ENCODE results near the gene AOC3. TPM values are rescaled to one million over a fixed set of nuclear protein-coding genes. Genes with fewer than 3 reads are reported as not detected.
"Not testable (repeated sequence)": the region's sequence is repeated elsewhere in the genome, so short reads cannot be mapped to it uniquely, and the experiment has no call there.

The AOC3 gene
- total RNA-seq, 4 donors from 2014 or later, result 3.3 to 24.0 (median 6.6) TPM

- Histone ChIP-seq H3K4me3 (no peak overlapping the region), H3K27ac (peak overlapping the region in 3 of 4 donors; percentile 64 to 77 (median 64)), H3K4me1 (peaks cover 5 to 58% (median 22%) of the 10 kb centered on the region in 3 donors), H3K36me3 (peaks cover 6 to 42% (median 15%) of the 10 kb centered on the region in 3 donors), H3K9me3 (no peaks in the 10 kb centered on the region), H3K27me3 (no peaks in the 10 kb centered on the region)
- 60 to 72% methylated on average over 8 to 9 of the region's 9 CpGs for WGBS, 2 donors
- no peak for TF ChIP-seq CTCF (IDR thresholded peaks at IDR 0.05)
- no peak for TF ChIP-seq POLR2A (IDR thresholded peaks at IDR 0.05)
- DNase-seq, result no peak
- intact Hi-C loops (cut with DNase I), result loop anchor here (10.0 kb wide), 1 partner anchor 88 kb away; no protein-coding TSS in a partner anchor
Measured at GRCh38 chr17:42846594-42847280, 4.3 kb upstream of the AOC3 start.

GRCh38 chr17:42848093-42848492 is 2.9 kb upstream of the AOC3 start:
- H3K4me1 ChIP-seq, result peaks cover 5 to 58% (median 22%) of the 10 kb centered on the region in 3 donors
- intact Hi-C loops (cut with DNase I), result loop anchor here (10.0 kb wide), 1 partner anchor 87 kb away; no protein-coding TSS in a partner anchor
- 58 to 79% methylated on average over 3 of the region's 3 CpGs for WGBS, 2 donors

GRCh38 chr17:42849031-42849430 is 2.0 kb upstream of the AOC3 start:
- Histone ChIP-seq H3K4me1 (peaks cover 5 to 56% (median 22%) of the 10 kb centered on the region in 3 donors), H3K27ac (no peak overlapping the region), H3K9me3 (no peaks in the 10 kb centered on the region), H3K27me3 (no peaks in the 10 kb centered on the region), H3K4me3 (no peak overlapping the region), H3K36me3 (peaks cover 3 to 20% (median 6%) of the 10 kb centered on the region in 3 donors)
- DNase-seq, result no peak
- WGBS, 2 donors, result 80 to 100% methylated on average over 1 to 2 of the region's 9 CpGs
- intact Hi-C loops (cut with DNase I), result loop anchor here (10.0 kb wide), 1 partner anchor 86 kb away; no protein-coding TSS in a partner anchor
- TF ChIP-seq POLR2A (IDR thresholded peaks at IDR 0.05) (no peak), CTCF (IDR thresholded peaks at IDR 0.05) (no peak)

More at GRCh38 chr17:42848093-42848492, 2.9 kb upstream of the AOC3 start:
- Histone ChIP-seq H3K27me3 (no peaks in the 10 kb centered on the region), H3K4me3 (no peak overlapping the region), H3K27ac (no peak overlapping the region), H3K36me3 (peaks cover 5 to 28% (median 6%) of the 10 kb centered on the region in 3 donors), H3K9me3 (no peaks in the 10 kb centered on the region)
- DNase-seq, result no peak
- TF ChIP-seq POLR2A (IDR thresholded peaks at IDR 0.05) (no peak), CTCF (IDR thresholded peaks at IDR 0.05) (no peak)

- Histone ChIP-seq H3K36me3 (peaks cover 0 to 15% (median 6%) of the 10 kb centered on the region in 3 donors), H3K4me1 (peaks cover 5 to 56% (median 22%) of the 10 kb centered on the region in 3 donors), H3K27ac (peak overlapping the region in 2 of 4 donors; percentile 81 to 86), H3K4me3 (peak overlapping the region in 1 of 4 donors; percentile 26), H3K27me3 (no peaks in the 10 kb centered on the region), H3K9me3 (no peaks in the 10 kb centered on the region)
- intact Hi-C loops (cut with DNase I), result loop anchor here (10.0 kb wide), 1 partner anchor 85 kb away; no protein-coding TSS in a partner anchor
- no peak for DNase-seq
- TF ChIP-seq POLR2A (IDR thresholded peaks at IDR 0.05) (no peak), CTCF (IDR thresholded peaks at IDR 0.05) (no peak)
- WGBS, 2 donors, result 36 to 42% methylated on average over 3 to 4 of the region's 8 CpGs
Measured at GRCh38 chr17:42849451-42850181, 1.4 kb upstream of the AOC3 start.

GRCh38 chr17:42851371-42852240 is 607 bp downstream of the AOC3 start:
- Histone ChIP-seq H3K27ac (peak overlapping the region; percentile 55 to 90 (median 84)), H3K4me1 (peaks cover 5 to 64% (median 18%) of the 10 kb centered on the region in 3 donors), H3K4me3 (peak overlapping the region; percentile 24 to 67 (median 44))
- intact Hi-C loops (cut with DNase I); H3K9me3 ChIP-seq; H3K36me3 ChIP-seq; H3K27me3 ChIP-seq; DNase-seq: not testable (repeated sequence)
- WGBS, 2 donors, result 20 to 93% methylated on average over 1 to 3 of the region's 28 CpGs

Measured in esophagus squamous epithelium (tissue), 5 donors.